Activated CD8-positive, alpha-beta memory T cell treated with anti-CD3 and anti-CD28 coated beads, Interleukin-2, amount 10 ng/mL, durations not matched to agents 7 days and 5 days (primary cell): ENCODE measurements around the gene GAPT. TPM values are rescaled to one million over a fixed set of nuclear protein-coding genes. Genes with fewer than 3 reads are reported as not detected.

Experiments
- ATAC-seq: fragments of 150-1000 bp; cut with Tn5 transposase; one replicate; pipeline ENCODE4 v1.10.0; 2021; ENCODE audit warnings: moderate library complexity
- CTCF ChIA-PET: fragments of 350-600 bp; sonication (Branson Sonifier 250); formaldehyde crosslinking; loops from one replicate; lab custom pipeline; 2021; ENCODE audit warnings: antibody characterized with exemption; lab: Charles Lee
- DNase-seq: peaks from one replicate; pipeline ENCODE4 v3.0.0-alpha.2; 2020
- H3K27ac Mint-ChIP-seq: one replicate; pipeline ENCODE4 v1.8.0; 2021; ENCODE audit warnings: mild to moderate bottlenecking, mixed read lengths
- H3K27me3 Mint-ChIP-seq: one replicate; pipeline ENCODE4 v1.8.0; 2021; ENCODE audit warnings: mixed read lengths
- H3K36me3 Mint-ChIP-seq: one replicate; pipeline ENCODE4 v1.8.0; 2021; ENCODE audit warnings: mild to moderate bottlenecking, mixed read lengths
- H3K4me1 Mint-ChIP-seq: one replicate; pipeline ENCODE4 v1.8.0; 2021; ENCODE audit warnings: mixed read lengths
- H3K4me3 Mint-ChIP-seq: one replicate; pipeline ENCODE4 v1.8.0; 2021; ENCODE audit warnings: mild to moderate bottlenecking, moderate library complexity, mixed read lengths
- H3K9me3 Mint-ChIP-seq: one replicate; pipeline ENCODE4 v1.8.0; 2022; ENCODE audit warnings: low read depth, mixed read lengths
- microRNA-seq: library from miRNA; unstranded; fragments of <30 nt; microRNA quantifications from one replicate; pipeline ENCODE4 v1.2.0, GENCODE V29; 2022
- total RNA-seq, 2 experiments: library from RNA; stranded (reverse); gene quantifications; one replicate each; pipeline ENCODE4 v1.2.3, GENCODE V29; 2021

Gene GAPT
- total RNA-seq, 2 experiments from 2014 or later = not detected

- Mint-ChIP-seq H3K36me3 (no peaks in the 10 kb centered on the region), H3K27me3 (no peaks in the 10 kb centered on the region), H3K4me3 (no peak overlapping the region), H3K27ac (no peak overlapping the region), H3K9me3 (no peaks in the 10 kb centered on the region), H3K4me1 (peaks cover 2% of the 10 kb centered on the region)
- CTCF ChIA-PET = interaction anchor here (1.4 kb wide), 1 partner anchor 43 kb away, joined by 3 read pairs; no protein-coding TSS in a partner anchor
- ATAC-seq (no peak), DNase-seq (no peak)
These were observed 53.0 kb downstream of the GAPT start for GRCh38 chr5:58544195-58544594.

GRCh38 chr5:58544926-58545325 is 53.7 kb downstream of the GAPT start:
- no peaks in the 10 kb centered on the region for H3K9me3 Mint-ChIP-seq
- H3K4me1 Mint-ChIP-seq = peaks cover 2% of the 10 kb centered on the region
- no peak overlapping the region for H3K27ac Mint-ChIP-seq
- ATAC-seq (no peak), DNase-seq (no peak)
- no peak overlapping the region for H3K4me3 Mint-ChIP-seq
- CTCF ChIA-PET = interaction anchor here (1.4 kb wide), 1 partner anchor 44 kb away, joined by 3 read pairs; no protein-coding TSS in a partner anchor
- H3K36me3 Mint-ChIP-seq = no peaks in the 10 kb centered on the region
- no peaks in the 10 kb centered on the region for H3K27me3 Mint-ChIP-seq

- ATAC-seq = no peak
- H3K27ac Mint-ChIP-seq = no peak overlapping the region
- CTCF ChIA-PET = no interaction called here
- no peaks in the 10 kb centered on the region for H3K9me3 Mint-ChIP-seq
- peaks cover 2% of the 10 kb centered on the region for H3K4me1 Mint-ChIP-seq
- H3K27me3 Mint-ChIP-seq = no peaks in the 10 kb centered on the region
- H3K4me3 Mint-ChIP-seq = no peak overlapping the region
- no peaks in the 10 kb centered on the region for H3K36me3 Mint-ChIP-seq
- no peak for DNase-seq
These were observed 54.7 kb downstream of the GAPT start for GRCh38 chr5:58545912-58546311.

Small RNAs within 50 kb of the gene (microRNA-seq; reads per million reads assigned to microRNA genes)
- gene MIR548AE2 = not detected

Other genes starting within 250 kb of the GAPT start
- gene PLK2, start 31.3 kb upstream of the GAPT start, total RNA-seq = 1 to 10 TPM; 4.9 to 7.5 TPM
- not detected for gene RAB3C, start 91.6 kb downstream of the GAPT start, total RNA-seq